Measurements from ENCODE around the gene BTBD17. TPM values are rescaled to one million over a fixed set of nuclear protein-coding genes. Genes with fewer than 3 reads are reported as not detected.

BTBD17 gene
- total and polyA plus RNA-seq, 4 donors: 0.17 TPM; not detected in 3

- Histone ChIP-seq H3K4me3 (no peak overlapping the region), H3K4me1 (ENCODE audit: control insufficient read depth in 5 of 5, insufficient read depth in 5 of 5, low read length in 5 of 5) (no peaks in the 10 kb centered on the region), H3K36me3 (ENCODE audit: control insufficient read depth in 4 of 4, insufficient read depth in 4 of 4, low read length in 4 of 4) (no peaks in the 10 kb centered on the region), H3K9ac (ENCODE audit: insufficient read depth in 1 of 2, low read length in 2 of 2) (no peak overlapping the region), H3K27ac (ENCODE audit: low read depth in 1 of 2, low read length in 1 of 2) (no peak overlapping the region), H3K9me3 (ENCODE audit: control insufficient read depth in 4 of 4, insufficient read depth in 3 of 4, low read length in 3 of 4) (peaks cover 0 to 2% (median 0%) of the 10 kb centered on the region in 4 donors), H3K27me3 (ENCODE audit: control insufficient read depth in 3 of 3, insufficient read depth in 3 of 3, low read length in 2 of 3) (no peaks in the 10 kb centered on the region)
- DNase-seq (peak in 1 of 3 donors; percentile 12), ATAC-seq (ENCODE audit: insufficient read depth, low FRiP score) (no peak)
- 82 to 84% methylated on average over 11 of the region's 11 CpGs for WGBS, 2 donors
- no peak for TF ChIP-seq CTCF (IDR thresholded peaks at IDR 0.05; ENCODE audit: control extremely low read depth, extremely low read depth)
Observed at GRCh38 chr17:74390680-74391653, 29.3 kb upstream of the BTBD17 start.

DNA sequence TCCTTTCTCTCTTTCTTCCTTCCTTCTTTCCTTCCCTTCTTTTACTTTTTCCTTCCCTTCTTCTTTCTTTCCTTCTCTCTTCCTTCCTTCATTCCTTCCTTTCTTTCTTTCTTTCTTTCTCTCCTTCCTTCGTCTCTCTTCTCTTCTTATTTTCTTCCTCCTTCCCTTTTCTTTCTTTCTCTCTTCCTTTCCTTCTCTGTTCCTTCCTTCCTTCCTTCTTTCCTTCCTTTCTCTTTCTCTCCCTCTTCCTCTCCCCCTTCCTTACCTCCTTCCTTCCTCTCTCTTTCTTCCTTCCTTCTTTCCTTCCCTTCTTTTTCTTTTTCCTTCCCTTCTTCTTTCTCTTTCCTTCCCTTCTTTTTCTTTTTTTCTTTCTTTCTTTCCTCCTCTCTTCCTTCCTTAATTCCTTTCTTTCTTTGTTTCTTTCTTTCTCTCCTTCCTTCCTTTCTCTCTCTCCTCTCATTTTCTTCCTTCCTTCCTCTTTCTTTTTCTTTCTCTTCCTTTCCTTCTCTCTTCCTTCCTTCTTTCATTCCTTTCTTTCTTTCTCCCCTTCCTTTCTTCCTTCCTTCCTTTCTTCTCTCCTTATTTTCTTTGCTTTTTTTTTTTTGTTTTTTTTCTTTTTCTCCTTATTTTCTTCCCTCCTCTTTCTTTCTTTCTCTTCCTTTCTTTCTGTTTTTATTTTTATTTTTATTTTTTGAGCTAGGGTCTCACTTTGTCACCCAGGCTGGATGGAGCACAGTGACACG, 28.4 kb upstream of the BTBD17 start:
- no peaks in the 10 kb centered on the region for H3K36me3 ChIP-seq (ENCODE audit: control insufficient read depth in 4 of 4, insufficient read depth in 4 of 4, low read length in 4 of 4)

DNA sequence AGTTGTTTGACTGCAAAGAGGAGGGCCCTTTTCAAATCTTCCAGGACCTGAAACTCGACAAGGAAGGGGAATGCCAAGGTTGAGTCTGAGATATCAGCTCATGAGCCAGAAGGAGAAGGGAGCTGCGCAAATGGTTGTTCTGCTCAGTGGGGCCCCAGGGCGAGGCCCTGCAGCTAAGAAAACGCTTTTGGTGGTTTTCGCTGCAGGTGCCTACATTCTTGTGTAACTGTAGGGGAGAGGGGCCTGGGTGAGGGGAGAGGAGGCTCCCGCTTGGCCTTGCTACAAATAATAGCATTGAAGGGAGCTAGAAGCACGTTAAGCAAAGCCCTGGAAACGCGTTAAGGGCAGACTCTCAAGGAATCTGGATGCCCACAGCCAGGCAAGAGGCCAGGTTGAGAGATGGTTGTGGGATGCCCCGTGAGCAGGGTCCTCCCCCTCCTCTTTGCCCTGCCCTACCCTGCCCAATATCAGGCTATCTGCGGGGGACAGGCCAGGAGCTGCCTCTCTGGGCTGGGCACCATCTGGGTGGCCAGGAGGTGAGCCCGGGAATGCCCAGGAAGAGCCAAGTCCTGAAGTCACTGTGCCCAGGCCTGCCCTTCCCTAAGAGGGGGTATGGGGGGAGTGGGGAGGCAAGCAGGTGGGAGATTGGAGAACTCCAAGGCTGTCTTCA, 27.6 kb upstream of the BTBD17 start:
- WGBS, 2 donors: 61 to 78% methylated on average over 12 of the region's 12 CpGs
- Histone ChIP-seq H3K27me3 (ENCODE audit: control insufficient read depth in 3 of 3, insufficient read depth in 3 of 3, low read length in 2 of 3) (no peaks in the 10 kb centered on the region), H3K36me3 (ENCODE audit: control insufficient read depth in 4 of 4, insufficient read depth in 4 of 4, low read length in 4 of 4) (no peaks in the 10 kb centered on the region), H3K9me3 (ENCODE audit: control insufficient read depth in 4 of 4, insufficient read depth in 3 of 4, low read length in 3 of 4) (peaks cover 0 to 2% (median 0%) of the 10 kb centered on the region in 4 donors), H3K9ac (ENCODE audit: insufficient read depth in 1 of 2, low read length in 2 of 2) (no peak overlapping the region), H3K4me3 (no peak overlapping the region), H3K4me1 (ENCODE audit: control insufficient read depth in 5 of 5, insufficient read depth in 5 of 5, low read length in 5 of 5) (no peaks in the 10 kb centered on the region), H3K27ac (ENCODE audit: low read depth in 1 of 2, low read length in 1 of 2) (no peak overlapping the region)
- ATAC-seq (ENCODE audit: insufficient read depth, low FRiP score) (no peak), DNase-seq (peak in 1 of 3 donors; percentile 37)
- no peak for TF ChIP-seq CTCF (IDR thresholded peaks at IDR 0.05; ENCODE audit: control extremely low read depth, extremely low read depth)

More for the DNA sequence above, 28.4 kb upstream of the BTBD17 start:
- no peak for ATAC-seq (ENCODE audit: insufficient read depth, low FRiP score)
- Histone ChIP-seq H3K27me3 (ENCODE audit: control insufficient read depth in 3 of 3, insufficient read depth in 3 of 3, low read length in 2 of 3) (no peaks in the 10 kb centered on the region), H3K9me3 (ENCODE audit: control insufficient read depth in 4 of 4, insufficient read depth in 3 of 4, low read length in 3 of 4) (peaks cover 0 to 2% (median 0%) of the 10 kb centered on the region in 4 donors), H3K9ac (ENCODE audit: insufficient read depth in 1 of 2, low read length in 2 of 2) (no peak overlapping the region), H3K4me1 (ENCODE audit: control insufficient read depth in 5 of 5, insufficient read depth in 5 of 5, low read length in 5 of 5) (no peaks in the 10 kb centered on the region), H3K27ac (ENCODE audit: low read depth in 1 of 2, low read length in 1 of 2) (no peak overlapping the region), H3K4me3 (no peak overlapping the region)
- no peak for DNase-seq
- no peak for TF ChIP-seq CTCF (IDR thresholded peaks at IDR 0.05; ENCODE audit: control extremely low read depth, extremely low read depth)
- WGBS, 2 donors: 70 to 92% methylated on average over 2 of the region's 2 CpGs
